ENCODE data around the gene NRIP2.

Gene NRIP2

DNA sequence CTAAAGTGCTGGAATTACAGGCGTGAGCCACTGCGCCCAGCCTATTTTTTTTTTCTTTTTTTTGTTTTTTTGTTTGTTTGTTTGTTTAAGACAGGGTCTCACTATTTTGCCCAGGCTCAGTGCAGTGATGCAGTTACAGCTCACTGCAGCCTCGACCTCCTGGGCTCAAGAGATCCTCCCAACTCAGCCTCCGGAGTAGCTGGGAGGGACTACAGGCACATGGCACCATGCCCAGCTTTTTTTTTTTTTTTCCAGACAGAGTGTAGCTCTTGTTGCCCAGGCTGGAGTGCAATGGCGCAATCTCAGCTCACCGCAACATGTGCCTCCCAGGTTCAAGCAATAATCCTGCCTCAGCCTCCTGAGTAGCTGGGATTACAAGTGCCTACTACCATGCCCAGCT, 28.1 kb downstream of the NRIP2 start:
- DNase-seq (ENCODE audit: low read depth in 1 of 2, low spot score in 1 of 2) = no peak

DNA sequence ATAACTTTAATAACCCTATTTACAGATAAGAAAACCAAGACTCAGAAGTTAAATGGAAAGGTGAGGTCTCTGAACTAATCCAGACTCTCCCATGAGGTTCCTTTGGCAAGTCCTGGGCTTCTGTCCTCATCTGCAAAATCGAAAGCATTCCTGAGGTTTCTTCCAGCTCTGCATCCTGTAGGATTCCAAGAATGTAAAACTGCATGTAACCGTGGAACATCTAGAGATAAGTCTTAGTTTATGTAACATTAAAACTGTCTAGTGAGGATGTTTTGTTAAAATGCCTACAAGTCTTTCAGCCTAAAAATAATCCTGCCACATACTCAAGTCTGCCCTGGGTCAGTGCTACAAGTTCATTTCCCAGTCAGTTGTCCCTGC, 29.7 kb downstream of the NRIP2 start:
- no peak for DNase-seq (ENCODE audit: low read depth in 1 of 2, low spot score in 1 of 2)

DNA sequence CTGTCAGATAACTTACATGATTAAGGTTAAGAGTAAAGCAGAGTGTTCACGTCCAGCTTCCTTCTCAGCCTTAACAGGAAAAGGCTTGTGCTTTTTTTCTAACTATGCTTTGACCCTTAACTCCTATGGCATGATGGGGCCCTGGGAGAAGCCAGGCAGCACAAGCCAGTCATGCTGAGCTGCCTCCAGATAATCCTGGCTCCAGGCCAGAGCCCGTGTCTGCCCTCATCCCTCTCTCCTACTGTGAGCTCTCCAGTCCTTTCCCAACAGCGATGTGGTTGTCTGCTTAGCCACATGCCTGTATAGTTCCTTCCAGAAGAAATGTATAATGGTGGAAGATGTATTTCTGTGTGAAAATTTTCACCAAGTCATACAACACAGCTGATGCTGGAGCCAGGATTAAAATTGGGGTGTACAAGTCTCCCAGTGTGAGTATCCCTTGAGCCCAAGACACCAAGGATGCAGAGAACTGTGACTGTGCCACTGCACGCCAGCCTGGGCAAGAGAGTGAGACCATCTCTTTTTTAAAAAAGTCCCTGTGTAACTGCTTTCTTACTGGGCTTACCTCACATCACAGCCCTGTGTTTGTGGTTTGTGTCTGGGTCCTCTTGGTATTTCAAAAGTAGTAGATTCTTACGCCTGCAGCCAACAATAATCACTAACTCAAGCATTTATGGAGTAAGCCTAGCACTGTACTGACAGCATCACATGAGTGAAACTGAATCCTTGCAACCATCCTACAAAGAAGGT, 30.3 kb downstream of the NRIP2 start:
- DNase-seq (ENCODE audit: low read depth in 1 of 2, low spot score in 1 of 2) = no peak

DNA sequence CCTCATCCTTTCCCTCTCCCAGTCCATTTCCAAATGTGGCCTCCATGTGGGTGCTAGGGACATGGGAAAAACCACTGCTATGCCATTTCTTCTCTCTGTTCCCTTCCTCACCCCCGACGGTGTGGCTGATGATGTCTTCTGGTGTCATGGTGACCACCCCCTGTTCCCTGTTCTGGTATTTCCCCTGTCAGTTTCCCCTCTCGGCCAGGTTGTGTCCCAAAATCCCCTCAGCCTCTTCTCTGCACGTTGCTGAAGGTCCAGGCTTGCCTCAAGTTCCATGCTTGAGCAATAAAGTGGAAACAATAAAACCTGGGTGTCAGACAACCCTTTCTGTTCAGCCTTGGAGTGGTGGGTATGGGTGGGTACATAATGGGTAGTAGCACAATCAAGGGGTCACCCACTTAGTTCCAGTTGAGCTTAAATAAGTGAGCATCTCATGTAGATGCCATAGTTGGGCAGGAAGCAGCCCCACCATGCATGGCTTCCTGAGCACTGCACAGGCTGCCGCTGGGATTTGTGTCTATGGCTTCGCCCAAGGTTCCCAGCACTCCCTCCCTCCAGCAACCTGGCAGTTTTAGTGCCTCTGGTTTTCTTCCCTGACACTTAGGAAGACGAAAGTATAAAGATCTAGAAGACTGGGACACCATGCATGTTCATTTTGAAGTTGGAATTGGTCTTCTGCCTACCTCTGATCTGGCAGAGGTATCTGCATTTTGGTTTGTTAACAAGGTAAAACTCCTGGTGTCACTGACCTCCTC, 31.0 kb downstream of the NRIP2 start:
- DNase-seq (ENCODE audit: low read depth in 1 of 2, low spot score in 1 of 2) = no peak

DNA sequence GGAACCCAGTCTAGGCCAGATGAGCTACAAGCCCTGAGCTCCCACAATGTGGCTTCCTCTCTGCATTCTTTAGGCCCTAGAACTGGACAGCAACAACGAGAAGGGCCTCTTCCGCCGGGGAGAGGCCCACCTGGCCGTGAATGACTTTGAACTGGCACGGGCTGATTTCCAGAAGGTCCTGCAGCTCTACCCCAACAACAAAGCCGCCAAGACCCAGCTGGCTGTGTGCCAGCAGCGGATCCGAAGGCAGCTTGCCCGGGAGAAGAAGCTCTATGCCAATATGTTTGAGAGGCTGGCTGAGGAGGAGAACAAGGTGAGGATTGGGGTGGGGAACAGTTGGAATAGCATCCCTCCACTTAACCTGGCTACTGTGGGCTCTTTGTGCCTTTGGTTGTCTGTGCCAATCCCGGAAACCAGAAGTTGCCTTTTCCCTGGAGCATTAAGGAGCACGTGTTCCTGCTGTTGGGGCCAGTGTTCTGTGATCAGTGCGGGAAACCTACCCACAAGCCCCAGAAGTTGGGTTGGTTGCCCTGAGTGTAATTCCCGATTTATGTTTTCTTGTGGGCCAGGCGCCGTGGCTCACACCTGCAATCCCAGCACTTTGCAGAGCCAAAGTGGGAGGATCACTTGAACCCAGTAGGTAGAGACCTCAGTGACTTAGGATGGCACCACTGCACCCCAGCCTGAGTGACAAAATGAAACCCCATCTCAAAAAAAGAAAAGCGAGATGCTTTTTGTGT, 33.6 kb downstream of the NRIP2 start:
- DNase-seq (ENCODE audit: low read depth in 1 of 2, low spot score in 1 of 2) = no peak

GRCh38 chr12:2800046-2800570, 34.7 kb downstream of the NRIP2 start:
- DNase-seq (ENCODE audit: low read depth in 1 of 2, low spot score in 1 of 2) = no peak

GRCh38 chr12:2797721-2798418, 37.0 kb downstream of the NRIP2 start:
- DNase-seq (ENCODE audit: low read depth in 1 of 2, low spot score in 1 of 2) = no peak

DNA sequence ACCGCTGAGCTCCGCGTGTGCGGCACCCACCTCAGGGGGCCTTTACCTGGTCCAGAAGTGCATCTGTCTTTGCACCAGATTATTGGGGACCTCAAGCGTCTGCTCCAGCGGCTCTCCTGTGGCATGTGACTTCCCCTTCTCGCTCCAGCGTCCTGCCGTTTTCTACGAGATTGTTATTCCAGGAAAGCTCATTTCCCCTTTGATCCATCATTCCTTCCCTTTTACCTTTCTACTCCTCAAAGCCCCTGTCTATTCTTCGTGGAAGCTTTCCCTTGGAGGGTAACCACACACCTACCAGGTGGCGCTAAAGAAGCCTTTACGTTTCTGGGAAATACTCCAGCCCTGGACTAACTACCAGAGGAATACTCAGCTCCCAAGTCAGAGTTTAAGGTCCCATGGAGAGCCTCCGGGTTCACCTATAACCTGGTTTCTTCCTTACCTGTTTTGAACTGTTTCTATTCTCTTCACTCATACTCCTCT, 38.6 kb downstream of the NRIP2 start:
- DNase-seq (ENCODE audit: low read depth in 1 of 2, low spot score in 1 of 2) = no peak

GRCh38 chr12:2795291-2796186, 39.3 kb downstream of the NRIP2 start:
- peak; percentile 48 to 65 for DNase-seq (ENCODE audit: low read depth in 1 of 2, low spot score in 1 of 2)

DNA sequence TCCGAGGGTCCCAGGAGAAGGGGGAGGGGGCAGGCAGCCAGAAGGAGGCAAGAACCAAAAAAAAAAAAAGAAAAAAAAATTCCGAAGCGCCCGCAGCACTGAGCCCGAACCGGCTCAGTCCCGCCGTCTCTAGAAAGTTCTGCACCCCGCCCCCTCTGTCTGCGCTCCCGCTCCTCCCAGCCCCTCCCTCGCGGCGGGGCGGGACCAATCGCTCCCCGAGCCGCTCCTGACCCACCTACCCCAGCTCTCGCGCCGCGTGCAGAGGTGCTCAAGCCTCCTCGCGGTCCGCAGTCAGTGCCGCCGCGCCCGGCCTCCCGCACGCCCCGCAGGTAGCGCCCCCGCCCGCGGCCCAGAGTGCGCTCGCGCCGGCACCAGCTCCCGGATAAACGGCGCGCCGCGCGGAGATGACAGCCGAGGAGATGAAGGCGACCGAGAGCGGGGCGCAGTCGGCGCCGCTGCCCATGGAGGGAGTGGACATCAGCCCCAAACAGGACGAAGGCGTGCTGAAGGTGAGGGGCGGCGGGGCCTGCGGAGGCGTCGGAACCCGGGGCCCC, 40.0 kb downstream of the NRIP2 start, which contains the start of gene FKBP4:
Gene FKBP4, plus strand, starts transcription at position 235 of the 554 bp plus-strand sequence. Its CDS starts 170 bp downstream, at position 405.
- DNase-seq (ENCODE audit: low read depth in 1 of 2, low spot score in 1 of 2) = peak; percentile 73 to 87

GRCh38 chr12:2794191-2794735, 40.6 kb downstream of the NRIP2 start:
- DNase-seq (ENCODE audit: low read depth in 1 of 2, low spot score in 1 of 2) = peak in 1 of 2 donors; percentile 17

- DNase-seq (ENCODE audit: low read depth in 1 of 2, low spot score in 1 of 2) = no peak
Observed at GRCh38 chr12:2793561-2793960, 41.3 kb downstream of the NRIP2 start.

- DNase-seq (ENCODE audit: low read depth in 1 of 2, low spot score in 1 of 2) = no peak
Observed at GRCh38 chr12:2792671-2793500, 41.9 kb downstream of the NRIP2 start.

- DNase-seq (ENCODE audit: low read depth in 1 of 2, low spot score in 1 of 2) = no peak
Observed at GRCh38 chr12:2791089-2791488, 43.7 kb downstream of the NRIP2 start.

DNA sequence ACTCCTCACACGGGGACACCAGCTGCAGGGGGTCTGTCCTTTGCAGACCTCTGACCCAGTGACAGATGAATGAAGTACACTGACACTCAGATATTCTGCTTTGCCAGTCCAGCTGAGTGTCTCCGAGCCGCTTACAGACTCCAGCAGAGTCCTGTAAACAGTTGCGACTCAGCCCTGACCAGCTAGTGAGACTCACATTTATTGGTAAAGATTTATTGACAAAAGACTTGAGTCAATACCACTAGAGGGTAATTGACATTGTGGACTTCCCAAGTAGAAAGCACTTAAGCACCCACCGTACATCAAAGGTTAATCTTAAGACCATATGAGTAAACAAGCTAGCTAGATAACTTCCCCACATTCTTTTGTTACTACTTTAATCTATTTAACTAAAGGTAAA, 49.8 kb downstream of the NRIP2 start:
- DNase-seq (ENCODE audit: low read depth in 1 of 2, low spot score in 1 of 2) = no peak

DNA sequence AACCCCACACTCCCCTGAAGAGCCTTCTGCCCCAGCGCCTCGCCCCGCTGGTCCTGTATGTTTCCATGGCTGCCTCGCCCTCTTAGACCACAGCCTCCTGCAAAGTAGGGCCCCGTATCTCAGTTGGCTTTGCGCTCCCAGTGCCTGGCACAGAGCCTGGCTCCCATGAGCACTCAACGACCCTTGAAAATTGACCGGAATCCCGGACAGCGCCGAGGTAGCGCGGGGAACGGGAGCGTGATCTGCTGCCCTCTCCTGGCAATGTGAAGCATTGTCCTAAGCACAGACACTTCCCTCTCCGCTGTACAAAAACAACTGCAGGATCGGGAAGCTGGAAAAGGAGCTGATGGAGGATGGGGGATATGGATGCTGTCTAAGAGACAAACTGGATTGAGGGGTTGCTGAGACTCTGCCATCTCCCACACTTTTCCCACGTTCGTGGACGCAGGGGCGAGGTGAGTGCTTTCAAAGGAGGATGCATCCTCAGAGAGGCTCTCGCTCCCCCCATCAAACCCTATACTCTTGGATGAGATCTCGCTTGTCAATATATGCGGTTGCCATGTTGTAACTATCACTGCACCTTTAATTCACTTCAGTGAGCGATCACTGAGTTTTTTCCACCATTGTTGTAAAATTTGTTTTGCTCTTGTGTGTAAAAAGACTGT, 50.8 kb downstream of the NRIP2 start:
- peak in 1 of 2 donors; percentile 18 for DNase-seq (ENCODE audit: low read depth in 1 of 2, low spot score in 1 of 2)

GRCh38 chr12:2779281-2779680, 55.6 kb downstream of the NRIP2 start:
- no peak for DNase-seq (ENCODE audit: low read depth in 1 of 2, low spot score in 1 of 2)
